ENCODE data around the gene DR1.
A peak's percentile ranks its signal among the peaks of the same experiment; 100 is the strongest.

Gene DR1

GRCh38 chr1:93345633-93346420 lies at the start of gene DR1:
DR1 (plus strand) TSS chr1:93345907; CDS start chr1:93346646, 739 bp downstream.
- DNase-seq (ENCODE audit: low spot score), result peak; percentile 91

- DNase-seq (ENCODE audit: low spot score), result no peak
Observed at GRCh38 chr1:93296555-93297154, 49.1 kb upstream of the DR1 start.

GRCh38 chr1:93301131-93301530 lies 44.6 kb upstream of the DR1 start:
- no peak for DNase-seq (ENCODE audit: low spot score)

- no peak for DNase-seq (ENCODE audit: low spot score)
Observed at GRCh38 chr1:93302078-93302477, 43.6 kb upstream of the DR1 start.

- peak; percentile 77 for DNase-seq (ENCODE audit: low spot score)
Observed at GRCh38 chr1:93304716-93305138, 41.0 kb upstream of the DR1 start.

- DNase-seq (ENCODE audit: low spot score), result no peak
Observed at GRCh38 chr1:93306920-93307319, 38.8 kb upstream of the DR1 start.

GRCh38 chr1:93313026-93313425 lies 32.7 kb upstream of the DR1 start:
- DNase-seq (ENCODE audit: low spot score), result no peak

GRCh38 chr1:93317207-93317606 lies 28.5 kb upstream of the DR1 start:
- DNase-seq (ENCODE audit: low spot score), result no peak

GRCh38 chr1:93317943-93318342 lies 27.8 kb upstream of the DR1 start:
- no peak for DNase-seq (ENCODE audit: low spot score)

- DNase-seq (ENCODE audit: low spot score), result no peak
Observed at GRCh38 chr1:93321720-93322119, 24.0 kb upstream of the DR1 start.

- no peak for DNase-seq (ENCODE audit: low spot score)
Observed at GRCh38 chr1:93322349-93322748, 23.4 kb upstream of the DR1 start.

- DNase-seq (ENCODE audit: low spot score), result no peak
Observed at GRCh38 chr1:93323185-93323820, 22.4 kb upstream of the DR1 start.

- peak; percentile 47 for DNase-seq (ENCODE audit: low spot score)
Observed at GRCh38 chr1:93324486-93325464, 20.9 kb upstream of the DR1 start.

- DNase-seq (ENCODE audit: low spot score), result no peak
Observed at GRCh38 chr1:93328809-93329760, 16.6 kb upstream of the DR1 start.

GRCh38 chr1:93330196-93330595 lies 15.5 kb upstream of the DR1 start:
- no peak for DNase-seq (ENCODE audit: low spot score)

GRCh38 chr1:93330617-93331016 lies 15.1 kb upstream of the DR1 start:
- DNase-seq (ENCODE audit: low spot score), result no peak

- no peak for DNase-seq (ENCODE audit: low spot score)
Observed at GRCh38 chr1:93331412-93331811, 14.3 kb upstream of the DR1 start.

GRCh38 chr1:93332368-93332767 lies 13.3 kb upstream of the DR1 start:
- no peak for DNase-seq (ENCODE audit: low spot score)

- DNase-seq (ENCODE audit: low spot score), result peak; percentile 90
Observed at GRCh38 chr1:93338387-93339146, 7.1 kb upstream of the DR1 start.

GRCh38 chr1:93339171-93339697 lies 6.5 kb upstream of the DR1 start:
- DNase-seq (ENCODE audit: low spot score), result no peak
